ENCODE measurements around the gene LHFPL2.

The LHFPL2 gene

DNA sequence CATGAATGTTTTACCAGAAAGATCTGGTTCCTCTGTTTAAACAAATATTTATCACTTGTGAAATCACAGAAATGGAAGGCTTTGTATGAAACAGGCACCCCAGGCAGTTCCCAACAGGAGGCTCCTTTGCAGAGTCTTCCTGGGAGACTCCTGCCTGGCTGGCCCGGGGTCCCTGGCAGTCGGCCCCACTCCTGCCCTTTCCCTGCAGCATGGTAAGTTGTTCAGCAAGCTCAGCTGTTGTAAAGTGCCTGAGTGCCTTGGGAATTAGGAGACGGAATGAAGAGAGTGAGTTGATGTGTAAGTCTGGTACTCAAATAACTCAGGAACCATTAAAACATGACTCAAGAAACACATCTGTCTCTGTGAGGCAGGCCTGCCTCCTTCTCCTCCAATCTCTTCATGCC, 17.5 kb upstream of the LHFPL2 start:
- POLR2A ChIA-PET: no interaction called here
- CTCF ChIA-PET: interaction anchor here (0.7 to 0.9 kb wide), 2 partner anchors 11 to 17 kb away, joined by 3 to 4 read pairs; partner anchors contain the start of gene LHFPL2
- no peak overlapping the region for H3K4me3 ChIP-seq (ENCODE audit: low read depth, low read length)
- no peak for DNase-seq (ENCODE audit: low read depth, low spot score)
- TF ChIP-seq, protein P1, sequence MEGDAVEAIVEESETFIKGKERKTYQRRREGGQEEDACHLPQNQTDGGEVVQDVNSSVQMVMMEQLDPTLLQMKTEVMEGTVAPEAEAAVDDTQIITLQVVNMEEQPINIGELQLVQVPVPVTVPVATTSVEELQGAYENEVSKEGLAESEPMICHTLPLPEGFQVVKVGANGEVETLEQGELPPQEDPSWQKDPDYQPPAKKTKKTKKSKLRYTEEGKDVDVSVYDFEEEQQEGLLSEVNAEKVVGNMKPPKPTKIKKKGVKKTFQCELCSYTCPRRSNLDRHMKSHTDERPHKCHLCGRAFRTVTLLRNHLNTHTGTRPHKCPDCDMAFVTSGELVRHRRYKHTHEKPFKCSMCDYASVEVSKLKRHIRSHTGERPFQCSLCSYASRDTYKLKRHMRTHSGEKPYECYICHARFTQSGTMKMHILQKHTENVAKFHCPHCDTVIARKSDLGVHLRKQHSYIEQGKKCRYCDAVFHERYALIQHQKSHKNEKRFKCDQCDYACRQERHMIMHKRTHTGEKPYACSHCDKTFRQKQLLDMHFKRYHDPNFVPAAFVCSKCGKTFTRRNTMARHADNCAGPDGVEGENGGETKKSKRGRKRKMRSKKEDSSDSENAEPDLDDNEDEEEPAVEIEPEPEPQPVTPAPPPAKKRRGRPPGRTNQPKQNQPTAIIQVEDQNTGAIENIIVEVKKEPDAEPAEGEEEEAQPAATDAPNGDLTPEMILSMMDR (IDR thresholded peaks at IDR 0.05; ENCODE audit: insufficient read depth, low read length, missing control alignments): no peak

DNA sequence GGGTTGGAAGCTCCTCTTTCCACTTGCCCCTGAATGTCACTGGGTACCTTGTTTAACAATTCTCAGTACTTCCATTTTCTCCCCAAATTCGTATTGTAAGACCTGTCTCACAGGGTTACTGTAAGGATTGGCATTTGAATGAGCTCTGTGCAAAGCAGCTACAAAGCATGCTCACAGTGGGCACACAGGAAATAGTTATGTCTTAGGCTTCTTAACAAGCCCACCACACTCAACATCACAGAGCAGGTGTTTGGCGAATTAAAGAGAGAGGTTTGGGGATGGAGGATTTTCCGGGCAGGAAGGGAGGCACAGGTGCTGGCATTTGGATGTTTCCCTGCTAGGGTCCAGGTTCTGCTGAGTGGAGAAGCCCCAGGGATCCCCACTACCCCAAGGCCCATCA, 17.0 kb upstream of the LHFPL2 start:
- ChIA-PET POLR2A (no interaction called here), CTCF (no interaction called here)
- TF ChIP-seq, protein P1 (IDR thresholded peaks at IDR 0.05; ENCODE audit: insufficient read depth, low read length, missing control alignments): no peak
- no peak for DNase-seq (ENCODE audit: low read depth, low spot score)
- no peak overlapping the region for H3K4me3 ChIP-seq (ENCODE audit: low read depth, low read length)

- no peak for DNase-seq (ENCODE audit: low read depth, low spot score)
- no peak overlapping the region for H3K4me3 ChIP-seq (ENCODE audit: low read depth, low read length)
- TF ChIP-seq, protein P1 (IDR thresholded peaks at IDR 0.05; ENCODE audit: insufficient read depth, low read length, missing control alignments): no peak
- POLR2A ChIA-PET: no interaction called here
- CTCF ChIA-PET: interaction anchor here (0.9 kb wide), 1 partner anchor 194 kb away, joined by 3 read pairs; no protein-coding TSS in a partner anchor
Observed at GRCh38 chr5:78662323-78662722, 13.8 kb upstream of the LHFPL2 start.

DNA sequence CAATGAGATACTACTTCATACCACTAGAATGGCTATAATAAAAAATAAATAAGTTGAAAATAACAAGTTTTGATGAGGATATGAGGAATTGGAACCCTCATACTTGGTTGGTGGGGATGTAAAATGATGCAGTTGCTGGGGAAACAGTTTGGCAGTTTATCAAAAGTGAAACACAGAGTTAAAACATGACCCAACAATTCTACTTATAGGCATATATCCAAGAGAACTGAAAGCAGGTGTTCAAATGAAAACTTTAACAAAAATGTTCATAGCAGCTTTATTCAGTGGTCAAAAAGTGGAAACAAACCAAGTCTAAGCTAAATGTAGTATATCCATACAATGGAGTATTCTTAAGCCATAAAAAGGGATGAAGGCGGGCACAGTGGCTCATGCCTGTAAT, 13.1 kb upstream of the LHFPL2 start:
- ChIA-PET CTCF (no interaction called here), POLR2A (no interaction called here)
- TF ChIP-seq, protein P1 (IDR thresholded peaks at IDR 0.05; ENCODE audit: insufficient read depth, low read length, missing control alignments): no peak
- H3K4me3 ChIP-seq (ENCODE audit: low read depth, low read length): no peak overlapping the region
- DNase-seq (ENCODE audit: low read depth, low spot score): no peak

DNA sequence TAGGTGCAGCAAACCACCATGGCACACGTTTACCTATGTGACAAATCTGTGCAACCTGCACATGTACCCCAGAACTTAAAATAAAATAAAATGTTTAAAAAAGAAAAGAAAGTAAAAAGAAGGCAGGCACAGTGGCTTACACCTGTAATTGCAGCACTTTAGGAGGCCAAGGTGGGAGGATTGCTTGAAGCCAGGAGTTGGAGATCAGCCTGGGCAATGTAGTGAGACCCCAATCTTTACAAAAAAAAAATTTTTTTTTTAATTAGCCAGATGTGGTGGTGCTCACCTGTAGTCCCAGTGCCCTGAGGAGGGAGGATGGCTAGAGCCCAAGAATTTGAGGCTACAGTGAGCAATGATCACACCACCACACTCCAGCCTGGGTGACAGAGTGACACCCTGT, 12.5 kb upstream of the LHFPL2 start:
- H3K4me3 ChIP-seq (ENCODE audit: low read depth, low read length): no peak overlapping the region
- POLR2A ChIA-PET: no interaction called here

DNA sequence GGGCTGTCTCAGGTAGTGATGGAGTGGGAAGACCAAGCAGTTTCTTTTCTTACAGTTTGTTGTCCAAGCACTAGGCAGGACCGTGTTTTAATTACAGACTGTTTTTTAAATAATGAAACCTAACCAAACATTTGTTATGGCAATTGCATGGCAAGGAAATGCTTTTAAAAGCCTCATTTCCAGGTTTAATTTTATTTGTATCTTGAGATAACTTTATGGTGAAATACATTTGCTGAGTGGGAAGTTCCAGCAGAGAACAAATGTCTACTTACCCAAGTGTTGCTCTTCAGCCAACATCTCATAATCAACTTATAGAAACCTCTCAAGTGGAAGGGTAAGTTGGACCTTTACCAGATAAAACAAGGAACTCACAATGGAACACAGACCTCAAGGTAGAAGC, 11.8 kb upstream of the LHFPL2 start:
- TF ChIP-seq, protein P1 (IDR thresholded peaks at IDR 0.05; ENCODE audit: insufficient read depth, low read length, missing control alignments): no peak
- no peak overlapping the region for H3K4me3 ChIP-seq (ENCODE audit: low read depth, low read length)
- POLR2A ChIA-PET: no interaction called here
- CTCF ChIA-PET: interaction anchor here (1.2 kb wide), 1 partner anchor 10 kb away, joined by 3 read pairs; no protein-coding TSS in a partner anchor
- no peak for DNase-seq (ENCODE audit: low read depth, low spot score)

More for the DNA sequence above, 12.5 kb upstream of the LHFPL2 start:
- no peak for DNase-seq (ENCODE audit: low read depth, low spot score)
- TF ChIP-seq, protein P1 (IDR thresholded peaks at IDR 0.05; ENCODE audit: insufficient read depth, low read length, missing control alignments): no peak
- CTCF ChIA-PET: interaction anchor here (1.2 kb wide), 1 partner anchor 10 kb away, joined by 3 read pairs; no protein-coding TSS in a partner anchor

All from AG04449 (cell line).